DOHH2 (cell line): ENCODE measurements around the gene C10orf105.

Experiments
- H3F3A ChIP-seq: fragments of 200-600 bp; sonication (generic), shearing (Covaris generic); 2 replicates; pipeline ENCODE4 v1.6.0; 2016; ENCODE audit warnings: antibody characterized with exemption, mild to moderate bottlenecking; ENCODE audit not compliant: control insufficient read depth, insufficient read depth
- H3K27ac ChIP-seq: fragments of 200-600 bp; sonication (generic); 2 replicates; pipeline ENCODE4 v1.5.1; 2014; ENCODE audit warnings: low read depth, mild to moderate bottlenecking, low read length, moderate library complexity
- H3K27me3 ChIP-seq: fragments of 200-600 bp; sonication (generic); 2 replicates; pipeline ENCODE4 v1.6.1; 2014; ENCODE audit warnings: mild to moderate bottlenecking, low read length, mixed read lengths; ENCODE audit not compliant: control insufficient read depth
- H3K36me3 ChIP-seq: fragments of 200-600 bp; sonication (generic); 2 replicates; pipeline ENCODE4 v1.6.1; 2014; ENCODE audit warnings: mild to moderate bottlenecking, low read length, moderate library complexity, mixed read lengths; ENCODE audit not compliant: control insufficient read depth
- H3K4me1 ChIP-seq: fragments of 200-600 bp; sonication (generic); 2 replicates; pipeline ENCODE4 v1.6.1; 2014; ENCODE audit warnings: mild to moderate bottlenecking, low read length, mixed read lengths; ENCODE audit not compliant: control insufficient read depth
- H3K4me2 ChIP-seq: fragments of 200-600 bp; sonication (generic); 2 replicates; pipeline ENCODE4 v1.6.0; 2014; ENCODE audit warnings: mild to moderate bottlenecking, low read length, moderate library complexity
- H3K4me3 ChIP-seq: fragments of 200-600 bp; sonication (generic); 2 replicates; pipeline ENCODE4 v1.5.1; 2014; ENCODE audit warnings: mild to moderate bottlenecking, low read length, mixed read lengths
- H3K79me2 ChIP-seq: fragments of 200-600 bp; sonication (generic); 2 replicates; pipeline ENCODE4 v1.6.1; 2014; ENCODE audit warnings: mild to moderate bottlenecking, low read length, mixed read lengths; ENCODE audit not compliant: control insufficient read depth
- H3K9me2 ChIP-seq: fragments of 200-600 bp; sonication (generic); replicated peaks from 2 replicates; pipeline ENCODE4 v1.6.1; 2014; ENCODE audit warnings: mild to moderate bottlenecking, low read length, mixed read lengths; ENCODE audit not compliant: control insufficient read depth
- H3K9me3 ChIP-seq: fragments of 200-600 bp; sonication (generic); 2 replicates; pipeline ENCODE4 v1.6.1; 2014; ENCODE audit warnings: antibody characterized with exemption, low read length, mixed read lengths; ENCODE audit not compliant: control insufficient read depth, insufficient read depth
- H4K20me1 ChIP-seq: fragments of 200-600 bp; sonication (generic); 2 replicates; pipeline ENCODE4 v1.6.0; 2014; ENCODE audit warnings: low read depth, mild to moderate bottlenecking, antibody characterized with exemption, low read length, moderate library complexity; ENCODE audit not compliant: control insufficient read depth, insufficient read depth
- CTCF ChIP-seq: fragments of 200-600 bp; sonication (generic); IDR thresholded peaks from one replicate; pipeline ENCODE4 v1.5.1; 2014; ENCODE audit warnings: antibody characterized with exemption, mild to moderate bottlenecking, low read depth, low read length; ENCODE audit not compliant: poor library complexity, severe bottlenecking
- EZH2phosphoT487 ChIP-seq: fragments of 200-600 bp; sonication (generic); IDR thresholded peaks from 2 replicates; pipeline ENCODE4 v1.6.1; 2017; ENCODE audit warnings: borderline replicate concordance, mild to moderate bottlenecking, antibody characterized with exemption, low read length, moderate library complexity, mixed read lengths

C10orf105 gene

GRCh38 chr10:71757399-71757922 is 37.9 kb upstream of the C10orf105 start:
- Histone ChIP-seq H3K27ac (no peak overlapping the region), H3K36me3 (no peaks in the 10 kb centered on the region), H3K79me2 (no peaks in the 10 kb centered on the region), H3K4me3 (no peak overlapping the region), H3K4me2 (no peak overlapping the region), H3K9me3 (no peaks in the 10 kb centered on the region), H4K20me1 (no peaks in the 10 kb centered on the region), H3K27me3 (peaks cover 56% of the 10 kb centered on the region), H3K4me1 (no peaks in the 10 kb centered on the region), H3F3A (no peaks in the 10 kb centered on the region), H3K9me2 (no peaks in the 10 kb centered on the region)
- TF ChIP-seq CTCF: no peak
- no peak for TF ChIP-seq EZH2phosphoT487

DNA sequence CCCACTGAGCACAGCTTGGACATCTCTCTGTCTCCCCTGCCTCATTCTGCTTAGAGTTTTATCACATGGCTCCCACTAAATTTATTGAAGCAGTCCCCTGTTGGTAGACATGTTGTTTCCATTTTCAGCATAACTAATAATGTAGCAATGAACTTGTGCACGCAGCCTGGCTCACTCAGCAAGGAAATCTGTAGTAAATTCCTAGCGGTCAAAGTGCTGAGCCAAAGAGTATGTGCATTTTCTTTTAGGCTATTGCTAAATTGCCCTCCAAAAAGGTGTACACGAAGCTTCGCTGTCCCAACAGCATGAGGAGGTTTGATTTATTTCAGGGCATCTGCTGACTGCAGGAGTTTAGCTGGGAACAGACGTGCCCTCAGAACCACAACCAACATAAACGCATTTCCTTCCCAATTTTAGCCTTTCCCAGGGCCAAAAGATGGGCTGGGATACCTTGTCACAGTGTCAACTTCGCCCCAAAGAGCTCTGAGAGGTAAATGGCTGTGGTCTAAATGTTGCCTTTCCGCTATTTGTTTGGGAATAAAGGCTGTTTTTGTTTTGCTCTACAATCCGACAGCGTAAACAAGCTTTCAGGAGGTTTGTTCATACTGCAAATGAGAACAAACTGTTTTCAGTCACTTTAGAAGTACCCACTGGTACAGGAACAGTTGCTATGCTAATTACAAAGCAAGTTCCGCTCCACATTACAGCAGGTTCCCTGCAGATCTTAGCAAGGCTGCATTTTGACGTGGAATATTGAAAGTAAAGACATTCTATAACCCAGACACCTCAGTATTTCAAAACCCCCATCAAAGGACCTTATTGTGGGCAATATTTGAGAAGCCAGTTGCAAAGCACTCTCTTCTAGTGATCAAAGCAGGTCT is 37.0 kb upstream of the C10orf105 start:
- peaks cover 65% of the 10 kb centered on the region for H3K27me3 ChIP-seq
- no peaks in the 10 kb centered on the region for H3K36me3 ChIP-seq
- no peak overlapping the region for H3K27ac ChIP-seq
- H3F3A ChIP-seq: no peaks in the 10 kb centered on the region
- H3K9me3 ChIP-seq: no peaks in the 10 kb centered on the region
- H3K4me1 ChIP-seq: no peaks in the 10 kb centered on the region
- no peak for TF ChIP-seq CTCF
- TF ChIP-seq EZH2phosphoT487: peak; percentile 78; the same call in 1 of the 2 replicates
- no peak overlapping the region for H3K4me3 ChIP-seq
- no peaks in the 10 kb centered on the region for H4K20me1 ChIP-seq
- H3K9me2 ChIP-seq: no peaks in the 10 kb centered on the region
- H3K4me2 ChIP-seq: no peak overlapping the region
- no peaks in the 10 kb centered on the region for H3K79me2 ChIP-seq

DNA sequence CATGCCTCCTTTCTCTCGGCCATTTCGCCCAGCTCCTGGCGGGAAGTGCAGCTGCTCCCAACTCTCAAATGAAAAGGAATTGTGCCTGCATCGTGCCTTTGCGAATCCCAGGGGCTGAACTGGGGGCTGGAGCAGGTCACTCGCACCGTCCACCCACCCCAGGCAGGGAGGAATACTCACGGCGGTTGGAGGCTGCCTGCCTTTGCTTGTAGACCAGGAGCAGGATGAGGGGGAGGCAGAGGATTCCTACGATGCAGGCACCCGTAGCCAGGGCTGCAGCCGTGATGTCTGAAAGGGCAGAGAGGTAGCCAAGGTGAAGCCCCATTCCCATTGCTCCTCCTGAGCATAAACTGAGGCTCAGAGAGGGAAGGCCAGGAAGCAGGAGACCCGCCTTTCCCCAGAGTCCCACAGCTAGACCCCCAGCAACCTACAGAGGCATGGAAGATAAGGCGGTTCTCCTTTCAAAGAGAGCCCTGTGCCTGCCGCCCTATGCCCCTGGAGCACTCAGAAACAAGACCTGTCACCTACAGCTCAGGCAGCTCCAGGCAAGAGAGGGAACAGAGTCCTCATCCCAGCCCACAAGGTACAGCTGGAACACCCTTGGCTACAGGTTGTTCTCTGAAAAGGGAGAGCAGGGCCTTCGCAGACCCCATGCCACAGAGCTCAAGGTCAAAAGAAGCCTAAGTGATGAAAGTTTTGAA is 35.8 kb upstream of the C10orf105 start:
- H3K36me3 ChIP-seq: no peaks in the 10 kb centered on the region
- no peaks in the 10 kb centered on the region for H3K9me2 ChIP-seq
- H3K4me3 ChIP-seq: no peak overlapping the region
- no peaks in the 10 kb centered on the region for H4K20me1 ChIP-seq
- no peak overlapping the region for H3K4me2 ChIP-seq
- H3K4me1 ChIP-seq: no peaks in the 10 kb centered on the region
- TF ChIP-seq EZH2phosphoT487 (no peak), CTCF (no peak)
- H3K27me3 ChIP-seq: peaks cover 72% of the 10 kb centered on the region
- no peaks in the 10 kb centered on the region for H3K9me3 ChIP-seq
- H3K79me2 ChIP-seq: no peaks in the 10 kb centered on the region
- no peaks in the 10 kb centered on the region for H3F3A ChIP-seq
- no peak overlapping the region for H3K27ac ChIP-seq
